ENCODE measurements around the gene FBXL13. TPM values are rescaled to one million over a fixed set of nuclear protein-coding genes. Genes with fewer than 3 reads are reported as not detected.

Gene FBXL13
- polyA plus RNA-seq, 1 of the 3 experiments (the other 2 are of a cell fraction), result 1.1 TPM

GRCh38 chr7:103121641-103122040, 47.0 kb upstream of the FBXL13 start:
- no peak overlapping the region for H3K4me3 ChIP-seq (ENCODE audit: low read depth in 2 of 2, low read length in 1 of 2)
- no peaks in the 10 kb centered on the region for H3K27me3 ChIP-seq (ENCODE audit: insufficient read depth)
- ChIA-PET POLR2A (no interaction called here), CTCF (no interaction called here)
- H3F3A ChIP-seq (replicated peaks; ENCODE audit: insufficient read depth), result peaks cover 3% of the 10 kb centered on the region
- TF ChIP-seq SIN3A (IDR thresholded peaks at IDR 0.05; ENCODE audit: borderline replicate concordance, low read depth, low read length) (no peak), IRF3 (IDR thresholded peaks at IDR 0.05; ENCODE audit: low read depth, low read length) (no peak), NRF1 (IDR thresholded peaks at IDR 0.05; ENCODE audit: low read depth, low read length) (no peak), PBX3 (IDR thresholded peaks at IDR 0.05) (no peak), ELF1 (IDR thresholded peaks at IDR 0.05) (no peak), YY1 (IDR thresholded peaks at IDR 0.05; ENCODE audit: low read depth) (no peak), RCOR1 (IDR thresholded peaks at IDR 0.05; ENCODE audit: low read length) (no peak), RAD21 (IDR thresholded peaks at IDR 0.05; ENCODE audit: low read length) (no peak), SMC3 (IDR thresholded peaks at IDR 0.05; ENCODE audit: low read depth, low read length) (no peak), FOXJ3 (CRISPR knock-in tag; IDR thresholded peaks at IDR 0.05) (no peak), GABPA (IDR thresholded peaks at IDR 0.05; ENCODE audit: low read depth) (no peak), MAX (IDR thresholded peaks at IDR 0.05; ENCODE audit: low read depth) (no peak), USF1 (IDR thresholded peaks at IDR 0.05; ENCODE audit: borderline replicate concordance, low read depth) (no peak), TAF1 (IDR thresholded peaks at IDR 0.05; ENCODE audit: borderline replicate concordance, low read depth, low read length) (no peak), TEAD4 (IDR thresholded peaks at IDR 0.05; ENCODE audit: borderline replicate concordance, insufficient read depth) (no peak), POLR2AphosphoS5 (IDR thresholded peaks at IDR 0.05; ENCODE audit: low read depth, low read length) (no peak), CHD2 (IDR thresholded peaks at IDR 0.05; ENCODE audit: low read length, partially characterized antibody) (no peak), REST (IDR thresholded peaks at IDR 0.05; ENCODE audit: low read depth, low read length) (no peak), EP300 (IDR thresholded peaks at IDR 0.05; ENCODE audit: borderline replicate concordance in 1 of 2, low read depth in 1 of 2, low read length in 1 of 2) (no peak), USF2 (IDR thresholded peaks at IDR 0.05; ENCODE audit: borderline replicate concordance, low read depth, low read length) (no peak)
- no peak overlapping the region for H3K4me2 ChIP-seq
- DNase-seq, result no peak
- H3K9ac ChIP-seq, result no peak overlapping the region
- peaks cover 41 to 43% of the 10 kb centered on the region in 2 experiments for H3K36me3 ChIP-seq (replicated peaks in 1 of 2; ENCODE audit: control insufficient read depth in 1 of 2, insufficient read depth in 2 of 2, low read length in 1 of 2)
- no peak overlapping the region for H2AFZ ChIP-seq (ENCODE audit: low read depth)
- no peak overlapping the region for H3K27ac ChIP-seq (ENCODE audit: low read depth in 2 of 2, low read length in 1 of 2)
- H3K4me1 ChIP-seq (ENCODE audit: control insufficient read depth in 1 of 2, insufficient read depth in 2 of 2, low read depth in 1 of 2, low read length in 1 of 2), result no peaks in the 10 kb centered on the region
- H3K9me2 ChIP-seq, result no peaks in the 10 kb centered on the region
- H3K79me2 ChIP-seq (ENCODE audit: insufficient read depth), result 0 out of 2 replicates have a peak, but pooled peaks cover 5% of the 10 kb centered on the region
- no peaks in the 10 kb centered on the region for H4K20me1 ChIP-seq (ENCODE audit: insufficient read depth)
- H3K9me3 ChIP-seq, result no peaks in the 10 kb centered on the region
